ENCODE data around the gene NUCB1. TPM values are rescaled to one million over a fixed set of nuclear protein-coding genes. Genes with fewer than 3 reads are reported as not detected.
"Not testable (repeated sequence)": the region's sequence is repeated elsewhere in the genome, so short reads cannot be mapped to it uniquely, and the experiment has no call there.

Gene NUCB1
- total and polyA plus RNA-seq, 2 donors: 42.3 to 119 TPM

DNA sequence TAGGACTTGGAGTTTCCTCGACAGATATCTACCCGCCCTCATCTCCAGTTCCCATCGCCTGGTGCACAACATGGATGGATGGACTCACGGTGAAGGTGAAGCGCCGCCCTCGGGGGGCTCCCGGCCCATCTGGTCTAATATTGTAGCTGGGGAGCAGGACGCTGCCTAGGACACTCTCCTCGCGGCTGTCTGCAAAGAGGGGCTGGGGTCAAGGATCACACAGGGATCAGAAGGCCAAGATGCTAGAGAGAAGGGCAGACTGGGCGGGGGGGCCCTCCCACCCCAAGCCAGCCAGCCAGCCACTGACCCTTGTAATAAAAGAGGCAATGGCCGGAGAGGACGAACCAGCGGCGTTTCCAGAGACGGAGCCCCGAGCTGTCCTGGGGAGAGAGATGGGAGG is 38.8 kb upstream of the NUCB1 start:
- H3K9me3 ChIP-seq (ENCODE audit: control insufficient read depth in 2 of 2, insufficient read depth in 1 of 2, low read length in 1 of 2): no peaks in the 10 kb centered on the region
- 97% methylated on average over 18 of the region's 18 CpGs for WGBS
- no peak for DNase-seq (ENCODE audit: low read depth in 6 of 9, low spot score in 9 of 9)
- peaks cover 5 to 12% of the 10 kb centered on the region in 2 donors for H3K4me1 ChIP-seq (ENCODE audit: control insufficient read depth in 2 of 2, insufficient read depth in 2 of 2, low read length in 2 of 2)
- peaks cover 0 to 15% of the 10 kb centered on the region in 2 donors for H3K27me3 ChIP-seq (ENCODE audit: control insufficient read depth in 2 of 2, insufficient read depth in 1 of 2, low read length in 1 of 2)
- no peaks in the 10 kb centered on the region for H3K36me3 ChIP-seq (ENCODE audit: control insufficient read depth in 2 of 2, insufficient read depth in 2 of 2, low read length in 1 of 2)
- no peak overlapping the region for H3K4me3 ChIP-seq (ENCODE audit: low read length in 2 of 2)
- no peak overlapping the region for H3K27ac ChIP-seq (ENCODE audit: low read depth in 1 of 2, low read length in 1 of 2)

DNA sequence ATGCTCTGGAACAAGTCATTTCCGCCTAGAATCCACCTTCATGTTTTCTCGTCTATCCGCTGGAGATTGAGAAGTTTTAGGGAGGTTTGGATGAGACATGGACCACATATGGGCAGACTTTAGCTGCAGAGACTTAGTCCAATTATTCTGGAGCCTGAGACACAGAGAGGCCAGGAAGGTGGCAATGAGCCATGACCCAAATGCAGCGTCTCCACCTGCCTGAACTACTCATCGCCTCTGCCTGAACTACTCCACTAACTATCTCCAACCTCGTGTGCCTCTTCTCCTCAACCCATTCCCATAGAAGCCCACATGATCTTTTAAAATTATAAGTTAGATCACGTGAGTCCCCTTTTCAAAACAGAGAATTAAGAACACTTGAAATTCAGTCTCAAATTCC is 37.3 kb upstream of the NUCB1 start:
- DNase-seq (ENCODE audit: low read depth in 6 of 9, low spot score in 9 of 9): no peak
- no peaks in the 10 kb centered on the region for H3K9me3 ChIP-seq (ENCODE audit: control insufficient read depth in 2 of 2, insufficient read depth in 1 of 2, low read length in 1 of 2)
- H3K27me3 ChIP-seq (ENCODE audit: control insufficient read depth in 2 of 2, insufficient read depth in 1 of 2, low read length in 1 of 2): peaks cover 0 to 29% of the 10 kb centered on the region in 2 donors
- no peak overlapping the region for H3K27ac ChIP-seq (ENCODE audit: low read depth in 1 of 2, low read length in 1 of 2)
- peaks cover 5 to 12% of the 10 kb centered on the region in 2 donors for H3K4me1 ChIP-seq (ENCODE audit: control insufficient read depth in 2 of 2, insufficient read depth in 2 of 2, low read length in 2 of 2)
- 87% methylated on average over 7 of the region's 7 CpGs for WGBS
- no peaks in the 10 kb centered on the region for H3K36me3 ChIP-seq (ENCODE audit: control insufficient read depth in 2 of 2, insufficient read depth in 2 of 2, low read length in 1 of 2)
- no peak overlapping the region for H3K4me3 ChIP-seq (ENCODE audit: low read length in 2 of 2)

DNA sequence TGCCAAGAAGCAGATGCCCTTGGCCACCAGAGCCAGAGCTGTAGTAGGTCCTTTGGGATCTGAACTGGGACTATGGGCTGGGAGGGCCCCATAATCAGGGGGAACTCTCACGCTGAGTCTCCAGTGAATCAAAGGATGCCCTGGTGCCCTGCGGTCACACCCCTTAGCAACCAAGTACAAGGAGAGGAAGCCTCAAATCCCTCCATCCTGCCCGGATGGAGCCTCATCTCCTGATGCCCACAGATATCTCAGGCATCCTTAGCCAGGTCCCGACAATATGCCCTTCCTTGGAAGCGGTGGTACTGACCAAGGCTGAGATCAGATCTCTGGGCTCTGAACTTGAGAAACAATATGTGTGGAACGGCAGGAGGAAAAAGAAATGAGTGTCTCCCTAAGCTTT is 33.4 kb upstream of the NUCB1 start:
- no peak overlapping the region for H3K4me3 ChIP-seq (ENCODE audit: low read length in 2 of 2)
- no peak for DNase-seq (ENCODE audit: low read depth in 6 of 9, low spot score in 9 of 9)
- peaks cover 0 to 5% of the 10 kb centered on the region in 2 donors for H3K4me1 ChIP-seq (ENCODE audit: control insufficient read depth in 2 of 2, insufficient read depth in 2 of 2, low read length in 2 of 2)
- H3K27me3 ChIP-seq (ENCODE audit: control insufficient read depth in 2 of 2, insufficient read depth in 1 of 2, low read length in 1 of 2): peaks cover 0 to 25% of the 10 kb centered on the region in 2 donors
- H3K27ac ChIP-seq (ENCODE audit: low read depth in 1 of 2, low read length in 1 of 2): no peak overlapping the region
- H3K9me3 ChIP-seq (ENCODE audit: control insufficient read depth in 2 of 2, insufficient read depth in 1 of 2, low read length in 1 of 2): no peaks in the 10 kb centered on the region
- 92% methylated on average over 6 of the region's 6 CpGs for WGBS
- H3K36me3 ChIP-seq (ENCODE audit: control insufficient read depth in 2 of 2, insufficient read depth in 2 of 2, low read length in 1 of 2): no peaks in the 10 kb centered on the region

DNA sequence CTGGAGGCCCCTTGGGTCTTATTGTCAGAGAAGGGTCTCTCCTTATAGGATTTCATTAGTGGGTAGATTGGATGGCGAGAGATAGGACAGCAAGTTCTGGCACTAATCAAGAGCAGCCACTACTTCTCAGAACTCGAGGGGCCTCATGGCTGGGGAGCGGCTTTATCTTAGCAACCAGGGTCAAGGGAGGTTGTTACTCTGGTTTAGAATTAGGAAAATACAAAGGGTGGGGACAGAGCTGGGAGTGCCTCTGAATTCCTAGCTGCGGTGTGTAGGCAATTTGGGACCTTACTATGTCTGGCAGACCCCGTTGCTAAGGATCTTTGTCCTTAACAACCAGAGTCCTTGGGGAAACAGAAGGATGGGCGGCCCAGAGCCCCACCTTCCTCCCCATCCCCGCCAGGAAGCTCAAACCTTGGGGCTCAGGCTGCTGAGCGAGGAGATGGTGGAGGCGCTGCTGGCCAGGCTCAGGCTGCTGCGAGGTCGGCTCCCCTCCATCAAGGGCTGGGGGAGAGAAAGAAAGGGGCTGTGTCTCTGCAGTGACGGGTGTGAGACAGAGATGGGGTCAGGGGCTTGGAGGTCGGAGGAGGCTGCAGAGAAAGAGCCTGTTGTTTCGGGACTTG is 32.9 kb upstream of the NUCB1 start:
- Histone ChIP-seq H3K27me3 (ENCODE audit: control insufficient read depth in 2 of 2, insufficient read depth in 1 of 2, low read length in 1 of 2) (peaks cover 0 to 25% of the 10 kb centered on the region in 2 donors), H3K4me1 (ENCODE audit: control insufficient read depth in 2 of 2, insufficient read depth in 2 of 2, low read length in 2 of 2) (peaks cover 0 to 10% of the 10 kb centered on the region in 2 donors), H3K9me3 (ENCODE audit: control insufficient read depth in 2 of 2, insufficient read depth in 1 of 2, low read length in 1 of 2) (no peaks in the 10 kb centered on the region), H3K4me3 (ENCODE audit: low read length in 2 of 2) (no peak overlapping the region), H3K27ac (ENCODE audit: low read depth in 1 of 2, low read length in 1 of 2) (peak overlapping the region in 1 of 2 donors; percentile 11), H3K36me3 (ENCODE audit: control insufficient read depth in 2 of 2, insufficient read depth in 2 of 2, low read length in 1 of 2) (no peaks in the 10 kb centered on the region)
- 92% methylated on average over 14 of the region's 14 CpGs for WGBS
- no peak for DNase-seq (ENCODE audit: low read depth in 6 of 9, low spot score in 9 of 9)

DNA sequence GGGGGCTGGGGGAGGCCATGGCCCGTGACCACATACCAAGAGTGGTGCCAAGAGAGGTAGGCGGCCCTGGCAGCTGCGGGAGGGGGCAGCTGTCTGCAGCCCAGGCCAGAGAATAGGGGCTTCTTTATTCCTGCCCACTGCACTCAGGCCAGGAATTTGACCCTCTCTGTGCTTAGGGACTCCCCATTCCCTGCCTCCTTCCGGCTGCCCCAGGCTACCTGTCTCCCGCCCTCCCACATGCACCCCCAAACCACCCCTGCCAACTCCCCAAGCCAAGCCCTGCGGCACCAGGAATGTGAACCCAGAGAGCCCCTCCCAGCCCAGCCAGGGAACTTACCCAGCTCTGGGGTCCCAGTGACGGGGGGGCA is 32.4 kb upstream of the NUCB1 start:
- Histone ChIP-seq H3K27me3 (ENCODE audit: control insufficient read depth in 2 of 2, insufficient read depth in 1 of 2, low read length in 1 of 2) (peaks cover 0 to 25% of the 10 kb centered on the region in 2 donors), H3K4me3 (ENCODE audit: low read length in 2 of 2) (no peak overlapping the region), H3K4me1 (ENCODE audit: control insufficient read depth in 2 of 2, insufficient read depth in 2 of 2, low read length in 2 of 2) (peaks cover 0 to 11% of the 10 kb centered on the region in 2 donors), H3K36me3 (ENCODE audit: control insufficient read depth in 2 of 2, insufficient read depth in 2 of 2, low read length in 1 of 2) (no peaks in the 10 kb centered on the region), H3K27ac (ENCODE audit: low read depth in 1 of 2, low read length in 1 of 2) (peak overlapping the region in 1 of 2 donors; percentile 55), H3K9me3 (ENCODE audit: control insufficient read depth in 2 of 2, insufficient read depth in 1 of 2, low read length in 1 of 2) (no peaks in the 10 kb centered on the region)
- WGBS: 94% methylated on average over 7 of the region's 7 CpGs
- DNase-seq (ENCODE audit: low read depth in 6 of 9, low spot score in 9 of 9): no peak

DNA sequence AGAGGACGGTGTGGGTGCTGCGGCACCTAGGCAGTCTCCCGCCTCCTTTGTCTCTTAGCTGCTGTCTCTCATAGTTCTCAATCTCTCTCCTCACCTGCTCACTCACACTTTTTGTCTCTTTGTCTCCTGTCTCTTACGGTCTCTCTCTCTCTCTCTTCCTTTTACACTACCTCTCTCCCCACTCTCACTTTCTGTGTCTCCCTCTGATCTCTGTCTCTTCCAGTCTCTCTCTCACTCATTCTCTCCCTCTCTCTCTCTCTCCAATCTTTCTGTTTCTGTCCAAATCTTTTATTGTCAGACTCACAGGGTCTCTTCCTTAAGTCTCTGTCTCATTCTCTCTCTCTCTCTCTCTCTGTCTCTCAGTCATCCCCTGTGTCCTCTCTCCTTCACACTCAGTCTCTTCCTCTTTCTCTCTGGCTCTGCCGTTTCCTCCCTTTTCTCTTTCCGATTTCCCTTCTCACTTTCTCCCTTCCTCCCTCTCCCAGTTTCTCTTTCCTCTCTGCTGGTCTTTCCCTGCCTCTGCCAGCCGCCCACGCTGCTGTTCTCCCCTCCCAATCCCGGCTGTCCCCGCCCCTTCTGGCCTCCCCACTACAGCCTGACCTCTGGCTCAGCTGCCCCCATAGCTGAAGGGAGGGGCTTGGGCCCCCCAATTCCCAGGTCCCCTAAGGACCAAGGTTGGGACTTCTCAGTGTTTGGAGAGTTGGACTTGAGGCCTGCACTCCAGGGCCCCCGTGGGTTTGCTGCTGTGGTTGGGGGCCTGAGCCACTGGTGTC is 31.8 kb upstream of the NUCB1 start, which contains the start of gene PLEKHA4:
TSS of gene PLEKHA4 (minus strand) at position 504 of the 773 bp plus-strand sequence. CDS start 997 bp downstream, outside the sequence.
- Histone ChIP-seq H3K27ac (ENCODE audit: low read depth in 1 of 2, low read length in 1 of 2) (peak within 1 kb of the TSS; percentile 55), H3K9me3 (ENCODE audit: control insufficient read depth in 2 of 2, insufficient read depth in 1 of 2, low read length in 1 of 2) (no peaks in the 10 kb centered on the region), H3K4me1 (ENCODE audit: control insufficient read depth in 2 of 2, insufficient read depth in 2 of 2, low read length in 2 of 2) (peaks cover 2 to 17% of the 10 kb centered on the region in 2 donors), H3K4me3 (ENCODE audit: low read length in 2 of 2) (no peak within 1 kb of the TSS), H3K27me3 (ENCODE audit: control insufficient read depth in 2 of 2, insufficient read depth in 1 of 2, low read length in 1 of 2) (peaks cover 0 to 25% of the 10 kb centered on the region in 2 donors), H3K36me3 (ENCODE audit: control insufficient read depth in 2 of 2, insufficient read depth in 2 of 2, low read length in 1 of 2) (no peaks in the 10 kb centered on the region)
- WGBS: 82% methylated on average over 11 of the region's 11 CpGs
- DNase-seq (ENCODE audit: low read depth in 6 of 9, low spot score in 9 of 9): no peak

DNA sequence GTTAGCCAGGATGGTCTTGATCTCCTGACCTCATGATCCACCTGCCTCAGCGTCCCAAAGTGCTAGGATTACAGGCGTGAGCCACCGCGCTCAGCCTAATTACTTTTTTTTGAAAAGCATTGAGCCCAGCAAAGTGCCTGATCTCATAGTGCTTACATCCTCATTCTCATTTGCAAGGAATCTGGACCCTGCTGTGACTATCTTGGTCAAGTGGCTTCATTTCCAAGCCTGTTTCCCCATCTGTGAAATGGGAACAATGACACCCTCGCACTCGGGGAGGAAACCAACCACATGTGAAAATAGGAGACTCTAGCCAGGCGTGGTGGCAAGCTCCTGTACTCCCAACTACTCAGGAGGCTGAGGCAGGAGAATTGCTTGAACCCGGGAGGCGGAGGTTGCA is 30.1 kb upstream of the NUCB1 start:
- Histone ChIP-seq H3K4me1 (ENCODE audit: control insufficient read depth in 2 of 2, insufficient read depth in 2 of 2, low read length in 2 of 2) (peaks cover 15 to 34% of the 10 kb centered on the region in 2 donors), H3K9me3 (ENCODE audit: control insufficient read depth in 2 of 2, insufficient read depth in 1 of 2, low read length in 1 of 2) (no peaks in the 10 kb centered on the region), H3K36me3 (ENCODE audit: control insufficient read depth in 2 of 2, insufficient read depth in 2 of 2, low read length in 1 of 2) (peaks cover 9 to 12% of the 10 kb centered on the region in 2 donors), H3K27ac (ENCODE audit: low read depth in 1 of 2, low read length in 1 of 2) (no peak overlapping the region), H3K4me3 (ENCODE audit: low read length in 2 of 2) (no peak overlapping the region), H3K27me3 (ENCODE audit: control insufficient read depth in 2 of 2, insufficient read depth in 1 of 2, low read length in 1 of 2) (peaks cover 0 to 25% of the 10 kb centered on the region in 2 donors)
- no peak for DNase-seq (ENCODE audit: low read depth in 6 of 9, low spot score in 9 of 9)
- 97% methylated on average over 9 of the region's 9 CpGs for WGBS

DNA sequence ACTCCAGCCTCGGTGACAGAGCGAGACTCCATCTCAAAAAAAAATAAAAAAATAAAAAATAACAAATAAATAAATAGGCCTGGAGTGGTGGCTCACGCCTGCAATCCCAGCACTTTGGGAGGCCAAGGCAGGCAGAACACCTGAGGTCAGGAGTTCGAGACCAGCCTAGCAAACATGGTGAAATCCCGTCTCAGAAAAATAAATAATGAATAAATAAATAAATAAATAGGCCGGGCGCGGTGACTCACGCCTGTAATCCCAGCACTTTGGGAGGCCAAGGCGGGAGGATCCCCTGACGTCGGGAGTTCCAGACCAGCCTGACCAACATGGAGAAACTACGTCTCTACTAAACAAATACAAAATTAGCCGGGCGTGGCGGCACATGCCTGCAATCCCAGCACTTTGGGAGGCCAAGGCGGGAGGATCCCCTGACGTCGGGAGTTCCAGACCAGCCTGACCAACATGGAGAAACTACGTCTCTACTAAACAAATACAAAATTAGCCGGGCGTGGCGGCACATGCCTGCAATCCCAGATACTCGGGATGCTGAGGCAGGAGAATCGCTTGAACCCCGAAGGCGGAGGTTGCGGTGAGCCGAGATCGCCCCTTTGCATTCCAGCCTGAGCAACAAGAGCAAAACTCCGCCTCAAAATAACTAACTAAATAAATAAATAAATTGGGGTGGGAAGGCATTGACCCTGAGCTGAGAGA is 28.5 kb upstream of the NUCB1 start:
- not testable (repeated sequence) for H3K9me3 ChIP-seq (ENCODE audit: control insufficient read depth in 2 of 2, insufficient read depth in 1 of 2, low read length in 1 of 2); DNase-seq (ENCODE audit: low read depth in 6 of 9, low spot score in 9 of 9)
- Histone ChIP-seq H3K36me3 (ENCODE audit: control insufficient read depth in 2 of 2, insufficient read depth in 2 of 2, low read length in 1 of 2) (peaks cover 20 to 22% of the 10 kb centered on the region in 2 donors), H3K27ac (ENCODE audit: low read depth in 1 of 2, low read length in 1 of 2) (peak overlapping the region; percentile 36 to 99), H3K27me3 (ENCODE audit: control insufficient read depth in 2 of 2, insufficient read depth in 1 of 2, low read length in 1 of 2) (peaks cover 0 to 19% of the 10 kb centered on the region in 2 donors), H3K4me1 (ENCODE audit: control insufficient read depth in 2 of 2, insufficient read depth in 2 of 2, low read length in 2 of 2) (peaks cover 20 to 48% of the 10 kb centered on the region in 2 donors), H3K4me3 (ENCODE audit: low read length in 2 of 2) (peak overlapping the region; percentile 82 to 89)
- 95% methylated on average over 31 of the region's 31 CpGs for WGBS
